Measurements from ENCODE around the gene PIMREG.

DNA sequence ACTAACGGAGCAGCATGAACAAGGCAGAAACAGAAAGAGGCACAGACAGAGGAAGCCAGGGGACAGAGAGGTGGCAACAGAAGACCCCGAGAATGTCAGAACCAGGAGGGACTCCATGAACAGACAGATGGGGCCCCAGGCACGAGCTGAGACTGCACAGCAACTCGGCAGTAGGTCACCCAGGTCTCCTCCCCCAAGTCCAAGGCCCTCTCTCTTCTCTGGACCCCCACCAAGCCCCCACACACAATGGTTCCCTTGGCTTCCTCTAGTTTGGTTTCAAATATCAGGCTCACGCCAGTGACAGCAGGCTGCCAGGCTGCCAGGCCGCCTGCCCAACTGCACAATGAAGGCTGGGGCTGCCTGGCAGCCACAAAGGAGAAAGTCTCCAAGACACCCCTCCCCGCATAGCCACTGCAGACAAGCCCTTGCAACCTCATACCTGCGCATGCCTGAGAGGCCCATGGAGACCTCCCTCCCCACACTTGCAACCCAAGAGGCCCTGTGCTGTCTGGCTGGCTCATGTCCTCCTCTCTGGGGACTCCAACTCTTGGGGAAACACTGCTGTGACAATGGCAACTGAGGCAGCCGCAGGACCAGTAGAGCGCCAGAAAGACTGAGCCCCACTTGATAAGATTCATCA is 54.8 kb downstream of the PIMREG start:
- TF ChIP-seq, protein P1, sequence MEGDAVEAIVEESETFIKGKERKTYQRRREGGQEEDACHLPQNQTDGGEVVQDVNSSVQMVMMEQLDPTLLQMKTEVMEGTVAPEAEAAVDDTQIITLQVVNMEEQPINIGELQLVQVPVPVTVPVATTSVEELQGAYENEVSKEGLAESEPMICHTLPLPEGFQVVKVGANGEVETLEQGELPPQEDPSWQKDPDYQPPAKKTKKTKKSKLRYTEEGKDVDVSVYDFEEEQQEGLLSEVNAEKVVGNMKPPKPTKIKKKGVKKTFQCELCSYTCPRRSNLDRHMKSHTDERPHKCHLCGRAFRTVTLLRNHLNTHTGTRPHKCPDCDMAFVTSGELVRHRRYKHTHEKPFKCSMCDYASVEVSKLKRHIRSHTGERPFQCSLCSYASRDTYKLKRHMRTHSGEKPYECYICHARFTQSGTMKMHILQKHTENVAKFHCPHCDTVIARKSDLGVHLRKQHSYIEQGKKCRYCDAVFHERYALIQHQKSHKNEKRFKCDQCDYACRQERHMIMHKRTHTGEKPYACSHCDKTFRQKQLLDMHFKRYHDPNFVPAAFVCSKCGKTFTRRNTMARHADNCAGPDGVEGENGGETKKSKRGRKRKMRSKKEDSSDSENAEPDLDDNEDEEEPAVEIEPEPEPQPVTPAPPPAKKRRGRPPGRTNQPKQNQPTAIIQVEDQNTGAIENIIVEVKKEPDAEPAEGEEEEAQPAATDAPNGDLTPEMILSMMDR (IDR thresholded peaks at IDR 0.05), result no peak
- TF ChIP-seq POLR2AphosphoS5 (IDR thresholded peaks at IDR 0.05), result no peak

Measured in breast epithelium (tissue), 3 donors.